HG03064 (cell line): Measurements from ENCODE around the gene QRFP.

Experiments used
- ATAC-seq: cut with Tn5 transposase; IDR thresholded peaks from one replicate; pipeline ENCODE4 v1.9.1; 2021; ENCODE audit warnings: low read depth; ENCODE audit not compliant: unreplicated experiment

QRFP gene

GRCh38 chr9:130934246-130934645, 37.6 kb upstream of the QRFP start:
- no peak for ATAC-seq

GRCh38 chr9:130933114-130934046, 36.8 kb upstream of the QRFP start:
- no peak for ATAC-seq

- ATAC-seq = no peak
Observed at GRCh38 chr9:130932255-130933079, 35.9 kb upstream of the QRFP start.

DNA sequence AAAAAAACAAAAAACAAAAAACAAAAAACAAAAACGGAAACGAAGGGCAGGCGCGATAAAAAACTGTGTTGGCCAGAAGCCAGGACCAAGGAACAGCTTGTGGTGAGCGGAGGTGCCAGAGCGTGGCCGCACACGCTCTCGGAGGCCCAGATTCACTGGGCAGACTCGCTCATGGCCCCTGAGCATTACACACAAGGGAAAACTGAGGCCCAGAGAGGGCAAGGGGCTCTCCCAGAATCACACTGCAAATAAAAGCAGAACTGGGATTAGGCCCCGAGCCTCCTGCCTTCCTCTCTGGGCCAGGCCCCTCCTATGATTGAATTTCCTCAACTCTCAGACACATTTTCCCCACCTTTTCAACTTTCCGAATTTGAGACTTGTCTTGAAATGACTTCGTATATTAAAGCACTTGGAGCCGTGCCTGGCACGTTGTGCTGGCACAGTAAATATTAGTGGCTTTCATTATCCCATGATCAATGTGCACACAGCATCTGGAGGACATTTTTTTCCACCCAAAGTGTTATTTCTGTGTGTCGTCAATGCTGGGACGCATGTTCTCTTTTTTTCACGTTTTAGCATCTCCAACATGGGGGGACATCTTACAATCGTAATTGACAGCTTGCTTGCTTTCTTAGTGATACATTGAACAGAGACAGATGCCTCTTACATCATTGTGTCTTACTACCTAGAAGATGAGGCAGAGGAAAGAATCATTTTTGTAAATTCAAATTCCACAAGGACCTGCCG, 35.1 kb upstream of the QRFP start:
- ATAC-seq = no peak

DNA sequence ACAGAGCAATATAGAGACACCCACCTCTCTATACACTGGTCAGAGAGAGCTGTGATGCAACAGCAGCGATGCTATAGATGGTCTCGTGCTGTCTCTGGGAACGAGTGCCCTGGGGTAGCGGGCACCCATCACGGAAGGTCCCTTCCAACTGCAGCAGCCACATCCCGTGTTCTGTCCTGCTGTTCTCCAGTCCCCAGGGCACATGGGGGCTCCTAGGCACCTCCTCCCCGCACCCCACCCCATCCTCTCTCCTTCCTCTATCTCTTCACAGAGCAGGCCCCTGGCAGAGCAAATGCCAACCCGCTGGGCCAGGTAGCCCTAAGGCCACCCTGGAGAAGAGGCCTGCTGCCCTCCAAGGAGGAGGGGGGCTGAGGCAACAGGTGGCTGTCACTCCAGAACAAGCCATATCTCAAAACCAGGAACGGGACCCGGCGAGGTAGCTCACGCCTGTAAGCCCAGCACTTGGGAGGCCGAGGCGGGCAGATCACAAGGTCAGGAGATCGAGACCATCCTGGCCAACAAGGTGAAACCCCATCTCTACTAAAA, 34.3 kb upstream of the QRFP start:
- no peak for ATAC-seq

DNA sequence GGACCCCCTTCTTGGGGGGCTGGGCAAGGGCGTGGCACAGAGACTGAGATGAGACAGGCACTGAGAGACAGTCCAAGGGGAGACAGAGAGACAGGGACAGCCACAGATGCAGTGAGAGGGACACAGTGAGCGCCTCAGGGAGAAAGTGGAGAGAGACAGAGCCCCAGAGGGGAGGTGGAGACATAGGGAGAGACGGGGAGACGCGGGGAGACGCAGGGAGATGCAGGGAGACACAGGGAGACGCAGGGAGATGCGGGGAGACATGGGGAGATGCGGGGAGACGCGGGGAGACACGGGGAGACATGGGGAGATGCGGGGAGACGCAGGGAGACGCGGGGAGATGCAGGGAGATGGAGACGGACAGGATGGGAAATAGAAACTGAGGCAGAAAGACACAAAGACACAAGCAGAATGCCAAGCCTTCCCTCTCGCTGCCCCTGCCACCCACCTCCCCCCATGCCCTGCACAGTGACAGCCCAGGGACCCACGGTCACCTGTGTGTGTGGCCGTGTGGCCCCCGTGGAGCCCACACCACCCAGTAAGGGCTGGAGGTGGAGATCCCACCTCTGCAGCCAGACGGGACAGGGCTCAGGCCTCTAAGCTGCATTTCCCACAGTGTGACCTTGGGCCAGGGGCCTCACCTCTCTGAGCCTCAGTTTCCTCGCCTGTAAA, 33.7 kb upstream of the QRFP start:
- no peak for ATAC-seq

GRCh38 chr9:130929571-130930038, 33.0 kb upstream of the QRFP start:
- no peak for ATAC-seq

DNA sequence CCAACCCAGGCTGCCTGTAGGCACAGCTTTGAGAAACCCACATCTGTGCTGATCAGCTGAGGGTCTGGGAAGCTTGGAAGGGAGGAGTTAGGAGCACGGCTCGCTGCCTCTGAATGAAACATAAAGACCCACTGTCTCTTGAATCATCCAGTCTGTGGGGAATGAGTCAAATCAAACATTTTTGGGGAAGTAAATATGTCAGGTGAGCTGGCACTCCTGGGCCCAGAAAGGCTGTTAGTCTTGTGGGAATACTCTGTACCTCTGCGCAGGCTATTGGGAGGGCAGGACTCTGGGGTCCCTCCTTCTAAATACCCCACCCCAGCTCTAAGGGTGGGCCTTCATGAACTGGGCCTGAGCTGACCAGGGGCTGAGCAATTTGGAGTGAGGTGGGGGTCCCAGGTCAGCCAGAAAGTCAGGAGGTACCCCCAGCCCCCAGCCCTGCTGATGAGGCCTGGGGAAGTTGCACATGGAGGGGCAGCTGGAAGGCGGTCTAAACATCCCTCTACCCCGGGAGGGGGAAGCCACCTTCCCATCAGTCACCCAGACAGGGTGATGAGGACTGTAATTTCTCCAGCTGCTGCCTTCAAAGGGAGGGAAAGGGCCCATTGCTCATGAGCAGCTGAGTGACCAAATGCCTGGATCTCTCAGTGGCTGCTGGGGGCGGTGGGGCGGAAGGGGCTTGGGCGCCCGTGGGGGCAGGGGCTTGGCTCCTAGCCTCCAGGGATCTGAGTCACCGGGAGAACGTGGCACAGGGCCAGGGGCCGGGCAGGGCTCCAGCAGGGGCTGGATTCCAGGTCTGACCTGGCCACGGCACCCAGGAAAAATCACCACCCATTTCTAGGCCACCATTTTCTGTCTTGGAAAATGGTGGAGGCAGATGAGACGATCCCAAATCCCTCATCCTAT, 31.6 kb upstream of the QRFP start:
- no peak for ATAC-seq

GRCh38 chr9:130927338-130927737, 30.7 kb upstream of the QRFP start:
- ATAC-seq = no peak

GRCh38 chr9:130925050-130925678, 28.6 kb upstream of the QRFP start:
- ATAC-seq = no peak

GRCh38 chr9:130924448-130924788, 27.8 kb upstream of the QRFP start:
- no peak for ATAC-seq

DNA sequence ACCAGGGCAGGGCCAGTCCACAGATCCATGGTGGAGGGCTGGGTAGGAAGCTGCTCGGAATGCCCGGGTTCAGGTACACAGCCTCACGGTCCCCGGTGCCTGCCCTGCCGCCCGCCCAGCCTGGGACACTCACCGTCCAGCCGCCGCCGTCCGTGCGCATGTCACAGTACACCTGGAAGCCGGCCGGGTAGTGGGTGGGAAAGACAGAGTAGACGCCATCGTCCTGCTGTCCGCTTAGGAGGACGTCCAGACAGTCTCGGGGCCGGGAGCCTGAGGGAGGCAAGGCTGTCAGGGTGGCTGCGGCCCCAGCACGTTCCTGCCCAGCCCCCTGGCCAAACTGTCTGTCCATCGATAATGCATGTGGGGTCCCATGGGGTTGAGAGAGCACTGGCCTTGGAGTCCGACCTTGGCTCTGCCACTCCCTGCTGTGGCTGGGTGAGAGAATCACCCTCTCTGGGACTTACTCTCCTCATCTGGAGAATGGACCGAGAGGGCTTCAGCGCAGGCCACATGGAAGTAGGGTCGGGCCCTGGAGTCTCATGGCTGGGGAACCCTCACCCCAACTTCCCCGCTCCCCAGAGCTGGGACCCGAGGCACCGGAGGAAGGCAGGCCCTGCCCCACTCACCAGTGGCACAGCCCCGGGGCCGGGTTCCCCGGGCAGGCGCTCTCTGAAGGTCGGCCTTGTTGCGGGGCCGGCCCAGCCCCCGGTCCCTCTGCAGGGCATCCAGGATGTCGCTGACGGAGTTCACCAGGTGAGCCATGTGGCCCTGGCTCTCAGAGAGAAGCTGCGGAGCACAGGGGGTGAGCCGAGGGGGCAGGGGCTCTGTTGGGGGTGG, 27.2 kb upstream of the QRFP start:
- no peak for ATAC-seq

- ATAC-seq = no peak
Observed at GRCh38 chr9:130922893-130923610, 26.4 kb upstream of the QRFP start.

DNA sequence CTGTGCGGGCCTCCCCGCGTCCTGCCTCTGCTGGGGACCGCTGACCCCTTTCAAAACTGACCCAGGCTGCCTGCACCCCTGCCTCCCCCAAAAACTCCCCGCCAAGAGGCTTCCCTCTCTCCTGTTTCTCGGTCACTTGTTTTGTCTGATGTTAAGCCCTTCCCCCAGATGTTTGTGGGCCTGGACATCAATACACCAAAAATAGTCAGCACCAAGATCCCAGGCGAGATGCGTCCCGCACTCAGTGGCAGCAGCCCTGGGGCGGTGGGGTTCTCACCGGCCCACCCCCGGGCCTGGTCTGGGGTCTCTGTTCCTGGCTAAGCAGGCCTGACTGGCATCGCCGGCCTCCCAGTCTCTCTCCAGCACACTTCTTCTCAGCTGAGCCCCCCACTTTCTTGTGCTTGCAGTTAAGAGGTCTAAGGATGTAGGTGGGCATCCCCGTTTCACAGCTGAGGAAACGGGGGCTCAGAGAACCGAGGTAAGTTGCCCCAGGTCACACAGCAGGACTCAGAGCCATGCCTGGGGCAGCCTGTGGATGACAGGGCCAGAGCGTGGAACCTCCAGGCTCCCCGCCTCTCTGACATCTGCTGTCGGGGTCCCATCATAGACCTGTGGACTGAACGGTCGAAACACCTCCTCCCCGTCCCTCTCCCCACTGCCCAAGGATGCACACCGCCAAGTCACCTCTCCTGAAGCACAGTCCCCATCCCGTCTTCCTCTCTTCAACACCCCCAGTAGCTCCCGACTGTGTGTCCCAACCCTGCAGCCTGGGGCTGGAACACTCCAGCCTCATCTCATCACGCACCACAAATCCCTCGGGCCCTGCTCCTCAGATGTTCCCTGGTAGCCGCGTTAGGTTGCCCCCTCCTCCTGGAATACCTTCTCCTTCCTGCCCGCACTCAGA, 25.6 kb upstream of the QRFP start:
- ATAC-seq = no peak

- no peak for ATAC-seq
Observed at GRCh38 chr9:130921300-130921988, 24.8 kb upstream of the QRFP start.
